ENCODE results near the gene PLD5.

GRCh38 chr1:242530761-242531160, 6.3 kb upstream of the PLD5 start:
- no peak for TF ChIP-seq CTCF (IDR thresholded peaks at IDR 0.05)
- no peak for TF ChIP-seq POLR2A (IDR thresholded peaks at IDR 0.05)
